ENCODE measurements around the gene MS4A14.

DNA sequence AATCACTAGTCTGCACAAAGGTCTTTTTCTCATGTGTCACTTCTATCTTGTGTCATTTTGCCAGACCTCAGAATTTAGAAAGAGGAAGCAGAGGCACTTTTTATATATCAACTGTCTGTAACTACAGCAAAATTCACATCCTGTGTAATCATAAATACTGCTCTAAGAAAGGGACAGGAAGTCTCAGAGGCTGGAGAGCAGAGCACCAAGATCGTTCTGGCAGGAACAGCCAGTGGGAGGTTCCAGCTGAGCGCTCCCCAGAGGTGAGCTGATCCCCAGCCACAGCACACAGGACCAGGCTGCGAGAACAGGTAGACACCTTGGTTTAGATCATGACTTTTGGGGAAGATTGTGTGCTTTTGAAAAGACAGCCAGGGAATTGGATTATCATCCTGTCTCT, 17.9 kb upstream of the MS4A14 start, which contains the start of gene MS4A7:
- TF ChIP-seq, protein P1, sequence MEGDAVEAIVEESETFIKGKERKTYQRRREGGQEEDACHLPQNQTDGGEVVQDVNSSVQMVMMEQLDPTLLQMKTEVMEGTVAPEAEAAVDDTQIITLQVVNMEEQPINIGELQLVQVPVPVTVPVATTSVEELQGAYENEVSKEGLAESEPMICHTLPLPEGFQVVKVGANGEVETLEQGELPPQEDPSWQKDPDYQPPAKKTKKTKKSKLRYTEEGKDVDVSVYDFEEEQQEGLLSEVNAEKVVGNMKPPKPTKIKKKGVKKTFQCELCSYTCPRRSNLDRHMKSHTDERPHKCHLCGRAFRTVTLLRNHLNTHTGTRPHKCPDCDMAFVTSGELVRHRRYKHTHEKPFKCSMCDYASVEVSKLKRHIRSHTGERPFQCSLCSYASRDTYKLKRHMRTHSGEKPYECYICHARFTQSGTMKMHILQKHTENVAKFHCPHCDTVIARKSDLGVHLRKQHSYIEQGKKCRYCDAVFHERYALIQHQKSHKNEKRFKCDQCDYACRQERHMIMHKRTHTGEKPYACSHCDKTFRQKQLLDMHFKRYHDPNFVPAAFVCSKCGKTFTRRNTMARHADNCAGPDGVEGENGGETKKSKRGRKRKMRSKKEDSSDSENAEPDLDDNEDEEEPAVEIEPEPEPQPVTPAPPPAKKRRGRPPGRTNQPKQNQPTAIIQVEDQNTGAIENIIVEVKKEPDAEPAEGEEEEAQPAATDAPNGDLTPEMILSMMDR (IDR thresholded peaks at IDR 0.05; ENCODE audit: insufficient read depth, low read length, poor library complexity, severe bottlenecking): no peak
- TF ChIP-seq EZH2phosphoT487 (conservative IDR thresholded peaks at IDR 0.05; ENCODE audit: low read length): no peak
